MV-4-11 (cell line): ENCODE results near the gene VTCN1.
"Not testable (repeated sequence)": the region's sequence is repeated elsewhere in the genome, so short reads cannot be mapped to it uniquely, and the experiment has no call there.

Experiments used
- DNase-seq: peaks from one replicate; lab custom pipeline; 2025; lab: John Stamatoyannopoulos, UW

The VTCN1 gene

DNA sequence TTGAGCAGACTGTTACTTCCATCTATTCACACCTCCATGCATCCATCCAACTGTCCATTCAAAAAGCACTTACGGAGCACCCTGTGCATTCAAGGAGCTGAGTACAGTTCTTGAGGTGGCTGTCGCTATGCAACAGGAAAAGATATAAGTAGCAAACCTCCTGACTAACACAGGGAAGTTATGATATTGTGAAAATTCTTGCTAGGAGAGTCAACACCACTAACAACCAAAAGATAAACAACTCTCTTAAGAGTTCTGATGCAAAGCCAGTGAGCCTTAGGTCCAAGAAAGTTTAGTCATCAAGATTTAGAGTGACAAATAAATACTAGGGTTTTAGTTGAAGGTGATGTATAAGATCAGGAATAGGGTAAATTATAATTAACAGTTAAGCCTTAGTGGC lies 44.7 kb downstream of the VTCN1 start:
- no peak for DNase-seq

- no peak for DNase-seq
Observed at GRCh38 chr1:117164209-117164608, 46.5 kb downstream of the VTCN1 start.

DNA sequence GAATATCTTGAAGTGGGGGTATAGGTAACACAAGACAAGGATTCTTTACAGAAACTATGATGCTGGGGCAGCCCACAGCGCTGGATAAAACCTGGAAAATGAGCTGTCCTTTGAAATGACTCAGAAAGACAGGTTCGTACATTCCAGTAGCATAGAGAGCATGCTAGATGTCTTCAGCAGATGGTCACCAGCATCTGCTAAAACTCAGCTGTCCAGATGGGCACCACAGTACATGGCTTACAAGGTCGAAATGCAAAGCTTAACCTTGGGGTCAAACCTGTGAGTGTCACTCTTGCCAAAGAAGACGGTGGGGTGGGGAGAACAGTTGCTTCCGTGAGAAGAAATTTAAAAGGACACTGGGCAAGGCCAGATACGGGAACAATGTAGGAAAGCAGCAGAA lies 47.9 kb downstream of the VTCN1 start:
- DNase-seq: no peak

DNA sequence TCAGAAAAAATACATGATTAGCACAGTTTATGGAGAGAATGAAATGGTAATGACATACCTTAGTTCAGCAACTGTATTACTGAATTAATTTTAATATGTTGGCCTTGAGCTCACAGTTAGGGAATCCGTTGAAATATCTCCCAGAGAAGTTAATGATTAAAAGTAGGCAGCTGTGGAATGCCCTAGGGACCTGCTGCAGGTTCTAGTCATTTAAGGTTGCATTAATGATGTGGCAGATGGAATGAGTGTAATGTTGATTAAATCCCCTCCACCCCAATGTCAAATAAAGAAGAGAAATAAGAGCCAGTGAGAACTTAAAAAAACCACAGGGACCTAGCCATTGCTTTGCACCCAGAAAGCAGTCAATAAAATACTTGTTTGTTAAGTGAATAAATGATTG lies 48.8 kb downstream of the VTCN1 start:
- DNase-seq: no peak

GRCh38 chr1:117151305-117151704 lies 59.4 kb downstream of the VTCN1 start:
- DNase-seq: not testable (repeated sequence)

DNA sequence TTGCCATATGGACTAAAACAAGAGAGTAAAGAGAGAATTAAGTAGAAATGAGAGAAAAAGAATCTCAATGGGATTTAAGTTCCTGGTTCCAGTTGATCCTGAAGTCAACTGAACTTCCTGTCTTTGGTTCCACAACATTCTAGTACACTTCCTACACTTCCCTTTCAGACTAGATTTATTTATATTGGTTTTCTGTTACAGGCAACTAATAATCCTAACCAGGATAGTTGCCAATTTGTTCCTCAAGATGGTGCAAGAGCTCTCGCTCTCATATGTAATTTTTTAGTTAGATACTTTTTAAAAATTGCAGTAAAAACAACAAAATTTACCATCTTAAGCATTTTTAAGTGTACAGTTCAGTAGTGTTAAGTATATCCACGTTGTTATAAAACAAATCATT lies 60.4 kb downstream of the VTCN1 start:
- DNase-seq: peak; percentile 31

DNA sequence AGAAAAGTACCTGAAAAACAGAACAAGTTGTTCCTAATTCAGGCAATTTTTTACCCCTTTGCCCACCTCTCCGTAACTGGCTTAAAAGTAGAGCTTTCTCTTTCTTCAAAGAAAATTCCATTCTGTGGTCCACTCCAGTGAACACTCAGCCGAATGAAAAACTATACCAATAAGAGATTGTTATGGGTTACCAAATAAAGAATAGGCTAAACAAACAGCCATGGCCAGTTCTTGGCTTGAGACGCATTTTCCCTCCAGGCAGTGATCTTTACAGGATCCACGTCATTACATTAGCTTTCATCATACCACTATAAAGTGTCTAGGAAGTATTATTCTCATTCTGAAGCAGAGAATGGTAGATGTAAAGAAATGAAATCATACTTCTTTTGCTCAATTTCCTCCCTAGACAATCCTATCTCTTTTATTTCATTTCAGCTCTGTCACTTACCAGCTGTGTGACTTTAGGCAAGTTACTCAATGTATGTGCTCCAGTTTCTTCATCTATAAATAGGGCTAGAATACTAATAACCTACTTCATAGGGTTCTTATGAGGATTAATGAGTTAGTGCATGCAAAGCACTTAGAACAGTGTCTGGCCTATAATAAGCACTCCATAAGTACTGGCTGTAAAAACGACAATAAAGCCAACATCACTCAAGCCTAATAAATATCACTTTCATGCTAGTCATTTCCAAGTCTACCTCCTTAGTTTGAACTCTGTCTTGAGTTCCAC lies 62.7 kb downstream of the VTCN1 start:
- no peak for DNase-seq

- no peak for DNase-seq
Observed at GRCh38 chr1:117147341-117147831, 63.3 kb downstream of the VTCN1 start.

DNA sequence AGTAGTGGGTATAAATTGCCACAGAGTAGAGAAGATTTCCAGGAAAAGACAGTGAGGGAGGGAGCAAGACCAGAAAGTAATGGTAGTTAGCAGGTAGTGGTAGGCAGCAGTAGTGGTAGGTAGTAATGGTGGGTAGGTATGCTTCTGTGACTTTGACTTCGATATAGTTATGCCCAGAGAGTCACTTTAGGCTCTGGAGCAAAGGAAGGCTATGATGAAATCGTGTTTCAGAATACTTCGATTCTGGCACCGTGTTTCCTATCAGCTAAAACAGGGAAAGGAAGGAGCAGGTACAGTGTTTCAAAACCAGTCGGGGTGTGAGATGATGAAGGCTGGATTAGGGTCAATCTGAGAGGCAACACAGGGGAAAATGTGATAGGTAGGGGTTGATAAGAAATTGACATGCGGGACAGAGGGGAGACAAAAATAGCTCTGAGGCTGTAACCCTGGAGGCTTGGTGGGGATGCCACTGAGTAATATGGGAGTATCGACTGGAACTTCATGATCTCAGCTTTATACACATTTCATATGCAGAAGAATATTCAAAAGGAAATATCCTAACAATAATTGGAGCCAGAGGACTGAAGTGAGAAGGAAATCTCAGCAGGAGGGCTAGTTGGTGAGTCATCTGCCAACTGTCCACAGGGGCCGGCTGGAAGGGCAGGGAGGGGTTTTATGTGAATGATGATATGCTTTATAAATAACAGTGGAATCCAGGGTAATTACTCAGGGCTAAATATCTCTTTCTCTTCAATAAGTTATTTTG lies 64.0 kb downstream of the VTCN1 start:
- DNase-seq: no peak

GRCh38 chr1:117146072-117146471 lies 64.7 kb downstream of the VTCN1 start:
- DNase-seq: no peak

- DNase-seq: no peak
Observed at GRCh38 chr1:117143871-117144270, 66.9 kb downstream of the VTCN1 start.

- DNase-seq: no peak
Observed at GRCh38 chr1:117143172-117143571, 67.6 kb downstream of the VTCN1 start.

DNA sequence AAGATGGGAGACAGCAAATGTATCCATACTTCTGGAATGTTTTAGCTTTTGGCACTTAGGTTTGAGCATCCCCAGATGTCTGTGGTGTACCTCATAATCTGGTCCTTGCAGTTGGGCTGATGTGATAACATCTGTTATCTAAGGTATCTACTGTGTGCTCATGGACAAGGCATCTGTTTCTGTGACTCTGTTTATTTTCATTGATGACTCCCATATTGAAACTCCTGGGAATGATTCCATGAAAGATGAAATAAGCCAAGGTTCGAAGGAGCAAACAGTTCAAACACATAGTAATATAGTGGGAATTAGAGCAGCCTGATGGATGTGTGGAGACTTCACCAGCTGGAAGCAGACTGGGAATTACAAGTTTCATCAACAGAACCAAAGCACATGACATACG lies 68.5 kb downstream of the VTCN1 start:
- no peak for DNase-seq

GRCh38 chr1:117138561-117138960 lies 72.2 kb downstream of the VTCN1 start:
- DNase-seq: no peak

- DNase-seq: no peak
Observed at GRCh38 chr1:117138106-117138505, 72.6 kb downstream of the VTCN1 start.

- no peak for DNase-seq
Observed at GRCh38 chr1:117137281-117137855, 73.4 kb downstream of the VTCN1 start.

GRCh38 chr1:117136749-117137148 lies 74.0 kb downstream of the VTCN1 start:
- no peak for DNase-seq

GRCh38 chr1:117135329-117135728 lies 75.4 kb downstream of the VTCN1 start:
- no peak for DNase-seq

DNA sequence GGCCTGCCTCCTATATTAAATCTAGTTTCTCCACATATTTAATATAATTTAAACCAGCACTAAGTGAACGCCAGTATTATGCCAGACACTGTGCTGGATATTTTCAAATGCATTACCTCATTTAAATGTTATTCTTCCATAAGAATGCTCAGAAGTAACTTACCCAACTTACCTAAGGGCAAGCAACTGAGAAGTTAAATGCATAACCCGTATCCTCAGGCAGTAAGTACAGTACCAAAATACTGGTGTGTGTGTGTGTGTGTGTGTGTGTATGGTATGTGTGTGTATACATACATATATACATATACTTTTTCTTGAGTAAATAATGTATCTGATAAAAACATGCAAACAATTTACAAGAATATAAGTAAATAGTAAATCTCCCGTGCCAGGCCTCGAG lies 80.2 kb downstream of the VTCN1 start:
- DNase-seq: no peak

DNA sequence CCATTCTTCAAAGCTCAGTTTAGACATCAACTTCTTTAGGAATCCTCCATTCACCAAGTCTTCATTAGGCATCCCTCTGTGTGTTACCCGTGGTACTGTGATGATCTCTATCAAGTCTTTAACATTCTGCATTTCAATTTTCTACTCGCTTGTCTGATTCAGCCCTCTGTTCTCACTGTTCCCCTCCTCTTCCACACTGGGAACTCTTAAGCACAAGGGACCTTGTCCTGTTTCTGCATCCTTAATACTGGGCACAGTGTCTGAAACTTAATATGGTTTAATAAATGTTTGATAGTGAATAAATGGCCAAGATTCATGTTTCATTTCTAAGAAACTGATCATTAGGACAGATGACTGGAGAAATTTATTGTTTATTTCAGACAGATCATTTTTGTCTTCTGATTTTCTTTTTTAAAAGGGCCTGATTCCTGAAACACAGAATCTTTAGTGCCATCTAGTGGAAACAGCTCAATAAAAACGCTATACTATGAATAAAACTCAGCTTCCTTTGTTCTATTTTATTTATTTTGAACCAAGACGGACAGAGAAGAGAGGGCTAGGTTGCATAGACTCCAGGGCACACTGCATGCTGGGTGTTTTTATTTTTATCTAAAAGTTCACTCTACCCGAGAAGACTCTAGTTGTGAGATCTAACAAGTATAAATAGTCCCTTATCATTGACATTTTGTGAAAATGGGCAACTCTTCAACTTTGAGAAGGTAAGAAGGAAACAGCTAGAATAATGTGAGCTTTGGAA lies 82.2 kb downstream of the VTCN1 start:
- DNase-seq: peak; percentile 4

DNA sequence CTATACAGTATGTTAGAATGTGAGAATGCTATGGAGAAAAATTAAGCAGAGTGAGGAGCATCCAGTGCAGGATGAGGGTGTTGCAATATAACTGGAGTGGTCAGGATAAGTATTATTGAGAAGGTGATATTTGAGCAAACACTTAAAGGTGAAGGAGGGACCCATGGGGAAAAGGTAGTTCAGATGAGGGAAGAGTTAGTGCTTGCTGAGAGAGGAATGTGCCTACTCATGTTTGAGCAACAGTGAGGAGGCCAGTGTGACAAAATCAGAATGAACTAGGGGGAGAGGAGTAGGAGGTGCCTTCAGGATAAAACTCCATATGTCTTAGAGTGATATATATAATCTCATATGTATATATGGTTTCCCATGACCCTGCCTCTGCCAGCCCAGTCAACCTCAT lies 82.9 kb downstream of the VTCN1 start:
- DNase-seq: no peak

GRCh38 chr1:117124661-117125060 lies 86.1 kb downstream of the VTCN1 start:
- DNase-seq: no peak
